Uterus (tissue), 4 donors: ENCODE data around the gene SEPTIN10. TPM values are rescaled to one million over a fixed set of nuclear protein-coding genes. Genes with fewer than 3 reads are reported as not detected.

ENCODE experiments used
- DNase-seq, 2 donors: peaks; one replicate each; pipeline ENCODE4 v3.0.0-alpha.2; 2019 to 2020
- H3K27ac ChIP-seq, 2 donors: fragments of 200-600 bp; sonication (generic); 1 replicate in 1 of 2; 2 replicates in 1 of 2; pipeline ENCODE4 v1.5.1; 2016 to 2018
- H3K27me3 ChIP-seq, 2 donors: fragments of 200-600 bp; sonication (generic); one replicate each; pipeline ENCODE4 v1.5.1; 2018 to 2019; ENCODE audit warnings: control low read depth in 1 of 2
- H3K36me3 ChIP-seq, 2 donors: fragments of 200-600 bp; sonication (generic); one replicate each; pipeline ENCODE4 v1.5.1; 2019; ENCODE audit warnings: control low read depth in 1 of 2
- H3K4me1 ChIP-seq, 2 donors: fragments of 200-600 bp; sonication (generic); one replicate each; pipeline ENCODE4 v1.5.1; 2018 to 2019; ENCODE audit warnings: control low read depth in 1 of 2
- H3K4me3 ChIP-seq, 2 donors: fragments of 200-600 bp; sonication (generic); 1 replicate in 1 of 2; 2 replicates in 1 of 2; pipeline ENCODE4 v1.5.1; 2018 to 2019; ENCODE audit warnings: mild to moderate bottlenecking in 1 of 2
- H3K9me3 ChIP-seq, 2 donors: fragments of 200-600 bp; sonication (generic); one replicate each; pipeline ENCODE4 v1.5.1; 2019; ENCODE audit warnings: control low read depth in 1 of 2
- CTCF ChIP-seq, 4 experiments: fragments of 200-600 bp in 2 of 4; fragments of 450-650 bp in 2 of 4; sonication (generic) in 2 of 4; IDR thresholded peaks; one replicate each; pipeline ENCODE4 v1.5.1; 2016 to 2019; ENCODE audit warnings: antibody characterized with exemption in 4 of 4, mild to moderate bottlenecking in 2 of 4, moderate library complexity in 1 of 4
- POLR2A ChIP-seq, 2 donors: fragments of 450-650 bp; IDR thresholded peaks; one replicate each; pipeline ENCODE4 v1.6.1; 2016; ENCODE audit warnings: antibody characterized with exemption in 2 of 2, mild to moderate bottlenecking in 1 of 2, moderate library complexity in 1 of 2
- intact Hi-C: fragments of 100-400 bp; cut with DNase I; formaldehyde crosslinking; loops from one replicate; pipeline ENCODE4 v1.15.1; 2023; ENCODE audit warnings: low total_unique reads
- total RNA-seq, 4 donors: library from RNA; depleted of rRNA in 3 of 4; stranded (reverse); fragments of >200 nt in 3 of 4; gene quantifications; one replicate each; pipeline versions ENCODE4 v1.1.0 to v1.2.4, GENCODE V29; 2014 to 2023
- donor health status: DM: yes; HTN: yes; CAD: no.

Gene SEPTIN10
- total RNA-seq, 4 donors from 2014 or later, result 52.8 to 181 (median 121) TPM

DNA sequence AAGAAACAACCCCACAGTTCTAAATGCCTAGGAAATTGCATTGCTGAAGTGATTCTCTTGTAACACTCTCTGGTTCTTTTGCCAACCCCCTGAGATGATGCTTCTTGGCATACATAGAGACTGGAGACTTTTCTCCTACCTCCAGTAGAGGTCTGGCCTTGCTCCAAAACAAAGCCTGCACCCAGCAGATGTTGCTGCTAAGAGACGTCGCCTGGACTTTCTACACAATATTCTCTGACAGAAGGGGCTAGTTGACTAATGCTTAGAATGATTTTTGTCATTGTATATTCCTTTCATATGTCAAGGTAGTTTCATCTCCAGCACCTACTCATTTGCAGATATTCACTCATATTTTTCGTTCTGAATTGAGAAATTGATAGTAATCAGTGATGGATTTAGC, 25.0 kb upstream of the SEPTIN10 start:
- intact Hi-C loops, result no loop called here
- Histone ChIP-seq H3K9me3 (no peaks in the 10 kb centered on the region), H3K27ac (no peak overlapping the region), H3K27me3 (no peaks in the 10 kb centered on the region), H3K4me1 (no peaks in the 10 kb centered on the region), H3K4me3 (no peak overlapping the region), H3K36me3 (no peaks in the 10 kb centered on the region)
- no peak for DNase-seq
- TF ChIP-seq CTCF (IDR thresholded peaks at IDR 0.05) (no peak), POLR2A (IDR thresholded peaks at IDR 0.05) (no peak)

GRCh38 chr2:109637749-109638570, 24.2 kb upstream of the SEPTIN10 start:
- intact Hi-C loops, result no loop called here
- Histone ChIP-seq H3K9me3 (no peaks in the 10 kb centered on the region), H3K27me3 (no peaks in the 10 kb centered on the region), H3K4me3 (no peak overlapping the region), H3K27ac (no peak overlapping the region), H3K4me1 (no peaks in the 10 kb centered on the region), H3K36me3 (no peaks in the 10 kb centered on the region)
- TF ChIP-seq CTCF (IDR thresholded peaks at IDR 0.05) (no peak), POLR2A (IDR thresholded peaks at IDR 0.05) (no peak)
- DNase-seq, result no peak

DNA sequence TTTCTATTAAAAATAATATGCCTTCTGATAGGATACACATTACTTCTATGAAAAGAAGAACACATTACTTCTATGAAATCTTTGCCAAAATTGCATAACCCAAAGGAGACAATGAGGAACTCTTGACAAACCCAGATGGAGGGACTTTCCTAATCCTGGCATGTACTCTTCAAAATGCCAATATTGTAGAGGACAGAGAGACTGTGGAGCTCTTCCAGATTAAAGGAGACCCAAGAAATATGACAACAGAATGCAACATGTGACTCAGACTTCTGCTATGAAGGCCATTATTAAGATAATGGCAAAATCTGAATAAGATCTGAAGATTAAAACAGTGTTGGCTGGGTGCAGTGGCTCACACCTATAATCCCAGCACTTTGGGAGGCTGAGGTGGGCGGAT, 22.6 kb upstream of the SEPTIN10 start:
- TF ChIP-seq CTCF (IDR thresholded peaks at IDR 0.05), result no peak
- TF ChIP-seq POLR2A (IDR thresholded peaks at IDR 0.05), result no peak
- H3K4me3 ChIP-seq, result no peak overlapping the region
- no peak for DNase-seq
- no peaks in the 10 kb centered on the region for H3K4me1 ChIP-seq
- H3K36me3 ChIP-seq, result no peaks in the 10 kb centered on the region
- no peak overlapping the region for H3K27ac ChIP-seq
- no peaks in the 10 kb centered on the region for H3K27me3 ChIP-seq
- intact Hi-C loops, result no loop called here
- H3K9me3 ChIP-seq, result no peaks in the 10 kb centered on the region

- TF ChIP-seq CTCF (IDR thresholded peaks at IDR 0.05) (no peak), POLR2A (IDR thresholded peaks at IDR 0.05) (no peak)
- no peaks in the 10 kb centered on the region for H3K27me3 ChIP-seq
- H3K36me3 ChIP-seq, result no peaks in the 10 kb centered on the region
- no peaks in the 10 kb centered on the region for H3K4me1 ChIP-seq
- H3K9me3 ChIP-seq, result no peaks in the 10 kb centered on the region
- no peak overlapping the region for H3K27ac ChIP-seq
- intact Hi-C loops, result no loop called here
- no peak overlapping the region for H3K4me3 ChIP-seq
- DNase-seq, result no peak
Measured at GRCh38 chr2:109635426-109636304, 21.9 kb upstream of the SEPTIN10 start.
